ENCODE measurements around the gene CHD5. TPM values are rescaled to one million over a fixed set of nuclear protein-coding genes. Genes with fewer than 3 reads are reported as not detected.
A peak's percentile ranks its signal among the peaks of the same experiment; 100 is the strongest.

Gene CHD5
- total RNA-seq, 2 donors from 2014 or later: under 0.01 to 2.1 TPM

GRCh38 chr1:6197746-6198427, 17.8 kb upstream of the CHD5 start:
- ATAC-seq: no peak
- Histone ChIP-seq H3K4me1 (peaks cover 35% of the 10 kb centered on the region), H3K36me3 (replicated peaks in 1 of 2; ENCODE audit: insufficient read depth in 1 of 2, low read depth in 2 of 2) (peaks cover 12 to 18% of the 10 kb centered on the region in 2 donors), H3K9me3 (no peaks in the 10 kb centered on the region), H3K4me3 (no peak overlapping the region), H3K27me3 (no peaks in the 10 kb centered on the region), H3K27ac (no peak overlapping the region)
- TF ChIP-seq, protein P1, sequence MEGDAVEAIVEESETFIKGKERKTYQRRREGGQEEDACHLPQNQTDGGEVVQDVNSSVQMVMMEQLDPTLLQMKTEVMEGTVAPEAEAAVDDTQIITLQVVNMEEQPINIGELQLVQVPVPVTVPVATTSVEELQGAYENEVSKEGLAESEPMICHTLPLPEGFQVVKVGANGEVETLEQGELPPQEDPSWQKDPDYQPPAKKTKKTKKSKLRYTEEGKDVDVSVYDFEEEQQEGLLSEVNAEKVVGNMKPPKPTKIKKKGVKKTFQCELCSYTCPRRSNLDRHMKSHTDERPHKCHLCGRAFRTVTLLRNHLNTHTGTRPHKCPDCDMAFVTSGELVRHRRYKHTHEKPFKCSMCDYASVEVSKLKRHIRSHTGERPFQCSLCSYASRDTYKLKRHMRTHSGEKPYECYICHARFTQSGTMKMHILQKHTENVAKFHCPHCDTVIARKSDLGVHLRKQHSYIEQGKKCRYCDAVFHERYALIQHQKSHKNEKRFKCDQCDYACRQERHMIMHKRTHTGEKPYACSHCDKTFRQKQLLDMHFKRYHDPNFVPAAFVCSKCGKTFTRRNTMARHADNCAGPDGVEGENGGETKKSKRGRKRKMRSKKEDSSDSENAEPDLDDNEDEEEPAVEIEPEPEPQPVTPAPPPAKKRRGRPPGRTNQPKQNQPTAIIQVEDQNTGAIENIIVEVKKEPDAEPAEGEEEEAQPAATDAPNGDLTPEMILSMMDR (IDR thresholded peaks at IDR 0.05): no peak
- TF ChIP-seq POLR2A (IDR thresholded peaks at IDR 0.05): no peak
- intact Hi-C loops (cut with DNase I): no loop called here
- DNase-seq: no peak
- 37 to 43% methylated on average over 6 of the region's 6 CpGs for WGBS, 2 donors

DNA sequence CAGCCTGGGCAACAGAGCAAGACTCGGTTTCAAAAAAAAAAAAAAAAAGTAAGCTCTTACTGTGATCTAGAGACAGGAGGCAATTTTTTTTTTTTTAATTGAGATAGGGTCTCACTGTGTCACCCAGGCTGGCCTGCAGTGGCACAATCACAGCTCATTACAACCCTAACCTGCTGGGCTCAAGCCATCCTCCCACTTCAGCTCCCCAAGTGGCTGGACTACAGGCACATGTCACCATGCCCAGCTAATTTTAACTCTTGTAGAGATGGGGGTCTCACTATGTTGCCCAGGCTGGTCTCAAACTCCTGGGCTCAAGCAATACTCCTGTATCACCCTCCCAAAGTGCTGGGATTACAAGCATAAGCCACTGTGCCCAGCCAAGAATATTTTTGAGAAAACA, 11.8 kb upstream of the CHD5 start:
- peaks cover 17 to 38% of the 10 kb centered on the region in 2 donors for H3K36me3 ChIP-seq (replicated peaks in 1 of 2; ENCODE audit: insufficient read depth in 1 of 2, low read depth in 2 of 2)
- WGBS, 2 donors: 90 to 100% methylated on average over 1 of the region's 1 CpG
- H3K4me1 ChIP-seq: peaks cover 9% of the 10 kb centered on the region
- H3K9me3 ChIP-seq: no peaks in the 10 kb centered on the region
- no peak overlapping the region for H3K4me3 ChIP-seq
- DNase-seq (no peak), ATAC-seq (no peak)
- TF ChIP-seq POLR2A (IDR thresholded peaks at IDR 0.05): no peak
- TF ChIP-seq, protein P1 (IDR thresholded peaks at IDR 0.05): no peak
- H3K27ac ChIP-seq: no peak overlapping the region
- intact Hi-C loops (cut with DNase I): no loop called here
- no peaks in the 10 kb centered on the region for H3K27me3 ChIP-seq

- Histone ChIP-seq H3K9me3 (no peaks in the 10 kb centered on the region), H3K27ac (no peak overlapping the region), H3K4me1 (no peaks in the 10 kb centered on the region), H3K36me3 (replicated peaks in 1 of 2; ENCODE audit: insufficient read depth in 1 of 2, low read depth in 2 of 2) (peaks cover 7 to 28% of the 10 kb centered on the region in 2 donors), H3K4me3 (no peak overlapping the region), H3K27me3 (no peaks in the 10 kb centered on the region)
- WGBS, 2 donors: 88 to 92% methylated on average over 8 of the region's 8 CpGs
- ATAC-seq: no peak
- no peak for TF ChIP-seq POLR2A (IDR thresholded peaks at IDR 0.05)
- TF ChIP-seq, protein P1 (IDR thresholded peaks at IDR 0.05): no peak
- DNase-seq: no peak
- intact Hi-C loops (cut with DNase I): no loop called here
Observed at GRCh38 chr1:6188466-6188865, 8.3 kb upstream of the CHD5 start.

DNA sequence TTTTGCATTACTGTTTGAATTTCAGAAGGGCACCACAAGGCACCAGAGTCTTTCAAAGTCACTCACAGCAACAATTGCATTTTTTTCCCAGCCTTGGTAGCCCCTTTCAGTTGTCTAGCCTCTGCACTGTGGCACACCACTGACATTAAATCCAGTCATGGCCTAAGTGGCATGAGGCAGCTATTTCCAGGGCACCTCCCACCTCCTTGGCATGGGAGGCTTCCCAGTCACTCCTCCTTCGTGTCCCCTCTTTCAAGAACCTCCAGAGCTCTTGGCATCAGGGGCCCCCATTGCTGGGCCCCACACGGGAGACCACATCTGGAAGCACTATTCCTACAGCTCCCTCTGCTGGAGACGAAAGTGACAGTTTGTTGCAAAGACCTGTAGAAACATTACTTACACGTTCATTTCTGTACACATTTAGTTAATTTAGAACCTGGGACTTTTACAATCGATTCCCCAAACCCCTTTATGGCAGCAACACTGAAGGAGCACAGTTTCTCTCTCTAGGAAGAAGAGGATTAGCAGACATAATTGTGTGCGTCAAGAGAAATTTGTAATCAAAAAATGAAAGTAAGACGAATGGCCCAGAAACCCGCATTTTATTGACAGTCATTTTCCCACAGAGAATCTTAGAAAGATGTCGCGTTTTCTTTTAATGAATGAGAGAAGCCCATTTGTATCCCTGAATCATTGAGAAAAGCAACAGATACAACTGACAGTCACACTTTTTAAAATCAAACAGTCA, 5.7 kb upstream of the CHD5 start:
- ATAC-seq (no peak), DNase-seq (no peak)
- WGBS, 2 donors: 67 to 77% methylated on average over 10 of the region's 10 CpGs
- H3K9me3 ChIP-seq: no peaks in the 10 kb centered on the region
- intact Hi-C loops (cut with DNase I): no loop called here
- peaks cover 5 to 16% of the 10 kb centered on the region in 2 donors for H3K36me3 ChIP-seq (replicated peaks in 1 of 2; ENCODE audit: insufficient read depth in 1 of 2, low read depth in 2 of 2)
- no peaks in the 10 kb centered on the region for H3K4me1 ChIP-seq
- H3K27ac ChIP-seq: no peak overlapping the region
- TF ChIP-seq, protein P1 (IDR thresholded peaks at IDR 0.05): peak in 2 of 7 experiments; percentile 6 to 13
- TF ChIP-seq POLR2A (IDR thresholded peaks at IDR 0.05): no peak
- no peak overlapping the region for H3K4me3 ChIP-seq
- no peaks in the 10 kb centered on the region for H3K27me3 ChIP-seq
